Dedifferentiated amniotic fluid mesenchymal stem cell (primary cell): ENCODE measurements around the gene FARS2.

ENCODE experiments used
- DNase-seq: peaks from one replicate; pipeline ENCODE4 v3.0.0-alpha.2; 2016; ENCODE audit errors: extremely low spot score

Gene FARS2

GRCh38 chr6:5466281-5467136, 205.2 kb downstream of the FARS2 start:
- peak; percentile 54 for DNase-seq

DNA sequence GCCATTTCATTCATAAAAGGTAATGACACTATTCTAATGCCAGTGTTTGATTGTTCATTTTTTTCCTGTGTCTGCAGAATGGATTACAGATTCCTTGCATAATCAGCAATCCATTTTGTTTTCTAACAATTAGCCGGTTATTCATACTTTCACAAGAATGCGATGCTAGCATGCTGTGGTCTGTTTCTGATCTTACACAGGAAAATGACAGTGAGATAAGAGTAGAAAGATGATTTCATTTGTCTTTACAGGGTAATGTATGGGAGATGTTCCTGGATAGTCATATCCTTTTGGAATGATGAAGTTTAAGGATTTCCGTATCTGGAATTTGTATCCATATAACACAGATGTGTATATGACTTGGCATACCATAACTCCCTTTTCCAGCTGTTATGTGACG, 207.3 kb downstream of the FARS2 start:
- DNase-seq, result no peak

GRCh38 chr6:5469101-5469846, 208.0 kb downstream of the FARS2 start:
- DNase-seq, result no peak

- DNase-seq, result peak; percentile 43
These were observed 209.7 kb downstream of the FARS2 start for GRCh38 chr6:5471044-5471443.

- DNase-seq, result no peak
These were observed 210.5 kb downstream of the FARS2 start for GRCh38 chr6:5471637-5472398.

- no peak for DNase-seq
These were observed 211.3 kb downstream of the FARS2 start for GRCh38 chr6:5472571-5472970.

- DNase-seq, result no peak
These were observed 214.5 kb downstream of the FARS2 start for GRCh38 chr6:5475779-5476178.

DNA sequence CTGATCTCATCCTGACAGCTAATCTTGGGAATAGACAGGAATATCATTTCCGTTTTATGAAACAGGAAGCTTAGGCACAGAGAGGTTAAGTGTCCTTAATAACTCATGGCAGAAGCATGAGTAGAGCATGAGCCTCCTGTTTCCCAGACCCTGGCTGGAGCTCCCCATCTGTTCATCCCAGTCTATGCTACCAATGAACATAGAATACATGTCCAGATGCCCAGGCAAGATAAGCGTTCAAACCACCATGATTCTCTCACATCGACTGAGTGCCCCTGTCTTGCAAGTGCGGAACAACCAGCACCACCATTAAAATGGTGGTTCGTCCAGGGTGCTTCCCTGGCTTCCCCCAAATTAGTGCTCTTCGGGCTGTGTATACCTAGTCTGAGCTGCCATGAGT, 217.1 kb downstream of the FARS2 start:
- DNase-seq, result no peak

GRCh38 chr6:5481033-5481432, 219.7 kb downstream of the FARS2 start:
- no peak for DNase-seq

- DNase-seq, result no peak
These were observed 220.4 kb downstream of the FARS2 start for GRCh38 chr6:5481750-5482149.

GRCh38 chr6:5482619-5483018, 221.3 kb downstream of the FARS2 start:
- DNase-seq, result no peak

GRCh38 chr6:5484692-5485091, 223.4 kb downstream of the FARS2 start:
- DNase-seq, result no peak

DNA sequence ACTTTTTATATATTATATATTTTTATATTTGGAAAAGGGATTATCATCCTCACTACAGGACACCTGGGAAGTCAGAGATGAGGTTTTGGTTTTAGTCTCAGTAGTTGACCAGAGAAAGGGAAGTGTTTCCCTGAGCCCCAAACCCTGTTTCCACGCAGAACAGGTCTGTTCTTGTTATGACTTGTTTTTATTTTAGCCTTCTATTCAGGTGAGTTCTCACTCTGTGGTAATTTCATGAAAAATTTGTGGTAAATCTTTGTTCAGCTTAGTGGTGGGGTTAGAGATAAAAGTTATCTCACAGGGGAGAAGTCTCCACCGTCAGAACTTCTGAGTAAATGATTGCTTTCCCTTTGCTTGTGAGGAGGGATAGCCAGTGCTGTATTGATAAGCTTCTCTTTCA, 224.9 kb downstream of the FARS2 start:
- no peak for DNase-seq

DNA sequence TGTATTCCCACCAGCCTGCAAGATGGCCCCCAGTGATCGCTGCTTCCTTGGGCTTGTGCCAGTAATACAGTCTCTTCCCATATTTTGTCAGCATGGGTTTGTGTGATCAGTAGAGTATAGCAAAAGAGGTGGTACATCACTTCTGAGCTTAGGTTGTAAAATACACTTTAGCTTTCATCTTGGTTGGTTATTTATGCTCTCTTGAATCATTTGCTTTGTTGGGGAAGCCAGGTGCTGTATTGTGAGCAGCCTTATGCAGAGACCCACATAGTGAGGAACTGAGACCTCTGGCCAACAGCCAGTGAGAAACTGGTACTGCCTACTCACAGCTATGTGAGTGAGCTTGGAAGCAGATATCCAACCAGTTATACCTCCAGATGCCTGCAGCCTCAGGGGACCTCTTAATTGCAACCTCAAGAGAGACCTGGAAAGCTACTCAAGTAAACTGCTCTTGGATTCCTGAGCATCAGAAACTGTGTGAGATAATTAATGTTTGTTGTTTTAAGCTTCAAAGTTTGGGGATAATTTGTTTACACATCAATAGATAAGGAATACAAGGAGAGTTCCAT, 229.3 kb downstream of the FARS2 start:
- DNase-seq, result no peak

- DNase-seq, result no peak
These were observed 231.0 kb downstream of the FARS2 start for GRCh38 chr6:5492356-5492755.

DNA sequence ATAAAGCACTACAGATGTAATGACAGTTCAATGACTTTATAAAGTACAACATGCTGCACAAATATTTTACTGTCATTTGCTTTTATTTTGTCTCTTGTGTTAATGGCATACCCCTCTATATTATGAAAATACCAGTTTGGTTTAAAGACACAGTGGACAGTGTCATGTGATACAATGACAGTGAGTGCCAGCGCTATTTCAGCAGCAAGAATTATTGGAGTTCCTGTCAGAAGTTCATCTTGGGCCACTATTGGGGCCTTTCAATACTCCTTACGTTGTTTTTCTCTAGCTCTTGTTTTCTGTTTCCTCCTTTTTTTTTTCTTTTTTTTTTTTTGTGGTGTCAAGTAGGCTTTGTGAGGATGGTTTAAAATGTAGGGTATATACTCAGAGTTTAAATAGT, 232.5 kb downstream of the FARS2 start:
- no peak for DNase-seq

- DNase-seq, result peak; percentile 71
These were observed 236.7 kb downstream of the FARS2 start for GRCh38 chr6:5497896-5498578.

DNA sequence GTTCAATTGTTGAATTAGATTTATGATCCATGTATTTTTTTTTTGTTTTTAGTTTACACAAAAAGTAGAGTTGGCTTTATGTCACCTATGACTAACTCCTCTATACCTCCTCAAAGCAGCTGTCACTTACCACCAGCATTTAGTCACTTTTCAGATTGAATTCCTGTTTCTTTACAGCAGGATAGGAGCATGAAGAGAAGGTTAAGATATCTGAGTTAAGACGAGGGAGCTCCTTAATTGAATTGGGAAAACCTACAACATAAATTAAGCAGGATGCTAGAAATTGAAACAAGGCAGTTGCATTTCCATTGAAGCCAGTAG, 237.2 kb downstream of the FARS2 start:
- peak; percentile 29 for DNase-seq

DNA sequence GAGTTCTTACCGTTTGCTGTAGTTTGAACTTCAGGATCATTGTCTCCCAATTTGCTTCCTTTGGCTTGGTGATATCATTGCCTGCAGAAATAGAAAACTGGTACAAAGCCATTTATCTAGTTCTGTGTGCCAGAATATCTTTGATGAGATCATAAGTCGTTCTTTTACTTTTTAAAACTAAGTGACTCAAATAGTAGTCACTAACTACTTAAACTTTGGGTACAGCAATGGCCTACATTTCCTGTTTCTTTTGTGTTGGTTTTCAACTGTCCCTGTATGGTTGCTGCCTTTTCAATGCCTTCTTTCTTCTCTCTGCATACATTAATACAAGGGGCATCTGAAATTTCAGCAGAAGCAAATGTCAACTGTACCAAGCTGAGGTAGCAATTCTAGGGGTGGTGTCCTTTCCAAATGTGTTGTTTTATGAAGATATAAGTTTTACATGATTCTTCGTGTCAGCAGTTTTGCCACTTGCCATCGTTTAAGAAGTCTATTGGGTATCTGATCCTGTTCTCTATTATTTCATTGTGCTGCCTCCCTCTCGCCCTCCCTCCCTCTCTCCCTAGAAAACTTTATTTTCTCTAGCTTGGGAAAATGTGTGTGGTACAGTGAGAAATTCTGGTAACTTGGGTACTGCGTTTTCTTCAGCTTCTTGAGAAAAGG, 238.5 kb downstream of the FARS2 start:
- no peak for DNase-seq

- DNase-seq, result no peak
These were observed 240.5 kb downstream of the FARS2 start for GRCh38 chr6:5501837-5502236.

DNA sequence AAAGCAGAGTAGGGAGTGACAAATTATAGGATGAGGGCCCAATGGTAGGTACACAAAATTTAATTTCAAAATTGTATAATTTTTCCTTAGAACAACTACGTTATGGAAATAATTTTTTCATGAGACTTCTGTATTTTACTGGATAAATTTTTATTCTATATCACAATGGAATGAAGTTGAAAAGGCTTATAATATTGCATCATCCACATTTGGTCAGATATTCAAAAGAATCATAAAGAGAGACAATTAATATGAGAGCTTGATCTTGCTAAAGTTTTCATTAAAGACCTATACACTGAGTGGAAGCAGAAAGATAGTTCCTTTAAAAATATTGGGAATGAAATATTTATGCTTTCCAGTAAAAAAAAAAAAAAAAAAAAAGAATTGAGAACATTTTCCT, 242.8 kb downstream of the FARS2 start:
- no peak for DNase-seq
